HCT116 (cell line): ENCODE measurements around the gene STAMBP. TPM values are rescaled to one million over a fixed set of nuclear protein-coding genes. Genes with fewer than 3 reads are reported as not detected.

Source experiments
- ATAC-seq: fragments of 200-7000 bp; cut with Tn5 transposase; 2 replicates; pipeline ENCODE4 v1.9.1; 2020; ENCODE audit warnings: mild to moderate bottlenecking, moderate library complexity
- BruUV-seq: library from RNA; stranded (reverse); fragments of 400-500 nt; replicated peaks from 2 replicates; lab custom pipeline; 2021; lab: Mats Ljungman, UMichigan
- CTCF ChIA-PET: fragments of 300-600 bp; sonication (Branson Sonifier 250); formaldehyde crosslinking; loops from one replicate; lab custom pipeline; 2021; ENCODE audit warnings: antibody characterized with exemption; lab: Charles Lee
- POLR2A ChIA-PET: fragments of 300-600, 350-600 bp; sonication (Branson Sonifier 250); formaldehyde crosslinking; loops from one replicate; lab custom pipeline; 2021; ENCODE audit warnings: antibody characterized with exemption; lab: Charles Lee
- RAD21 ChIA-PET, 2 experiments: fragments of 300-600 bp; sonication (Branson Sonifier 250); formaldehyde crosslinking; loops; one replicate each; lab custom pipeline; 2023; ENCODE audit warnings: low total read pairs in 2 of 2; ENCODE audit not compliant: uncharacterized antibody in 2 of 2, unreplicated experiment in 2 of 2, low non-redundant PET in 1 of 2; lab: Charles Lee
- DNase-seq: peaks from one replicate; pipeline ENCODE4 v3.0.0-alpha.2; 2010; ENCODE audit warnings: low read depth, low spot score
- H2AFZ ChIP-seq: fragments of 200-600 bp; shearing (Covaris generic), sonication (generic); 2 replicates; pipeline ENCODE4 v1.6.1; 2017; ENCODE audit warnings: low read depth, mixed run types, mixed read lengths, antibody characterized with exemption, low read length; ENCODE audit not compliant: poor library complexity, severe bottlenecking
- H3K27ac ChIP-seq: 2 replicates; pipeline ENCODE4 v1.5.1; 2012; ENCODE audit warnings: low read depth, low read length
- H3K27me3 ChIP-seq: fragments of 200-600 bp; sonication (generic); 2 replicates; pipeline ENCODE4 v1.6.1; 2016; ENCODE audit warnings: mixed run types, low read length, mixed read lengths; ENCODE audit not compliant: insufficient read depth
- H3K36me3 ChIP-seq, 2 experiments: fragments of 200-500 bp in 1 of 2; fragments of 200-600 bp in 1 of 2; sonication (Bioruptor generic) in 1 of 2; sonication (generic) in 1 of 2; 2 replicates each; pipeline versions ENCODE4 v1.5.1 to v1.6.1; 2014 to 2016; ENCODE audit warnings: low read length in 2 of 2, inconsistent platforms in 1 of 2, mixed read lengths in 1 of 2, mixed run types in 1 of 2; ENCODE audit not compliant: insufficient read depth in 2 of 2, control insufficient read depth in 1 of 2
- H3K4me1 ChIP-seq, 2 experiments: fragments of 200-600 bp in 1 of 2; sonication (generic) in 1 of 2; 2 replicates each; pipeline versions ENCODE4 v1.5.1 to v1.6.1; 2012 to 2017; ENCODE audit warnings: low read length in 2 of 2, inconsistent platforms in 1 of 2, mild to moderate bottlenecking in 1 of 2, mixed read lengths in 1 of 2, mixed run types in 1 of 2, moderate library complexity in 1 of 2; ENCODE audit not compliant: insufficient read depth in 2 of 2, control insufficient read depth in 1 of 2
- H3K4me2 ChIP-seq: fragments of 200-600 bp; sonication (generic); 2 replicates; pipeline ENCODE4 v1.6.1; 2017; ENCODE audit warnings: mixed run types, low read length, mixed read lengths
- H3K4me3 ChIP-seq, 2 experiments: fragments of 200-600 bp in 1 of 2; sonication (generic) in 1 of 2; replicated peaks in 1 of 2; 2 replicates each; pipeline ENCODE4 v1.5.1; 2011 to 2016; ENCODE audit warnings: low read length in 2 of 2, control low read depth in 1 of 2, low read depth in 1 of 2, mild to moderate bottlenecking in 1 of 2, mixed read lengths in 1 of 2, mixed run types in 1 of 2
- H3K79me2 ChIP-seq: fragments of 200-600 bp; sonication (generic); 2 replicates; pipeline ENCODE4 v1.6.1; 2017; ENCODE audit warnings: mild to moderate bottlenecking, mixed run types, low read length, moderate library complexity, mixed read lengths; ENCODE audit not compliant: insufficient read depth
- H3K9ac ChIP-seq: fragments of 200-600 bp; sonication (generic); 2 replicates; pipeline ENCODE4 v1.6.1; 2016; ENCODE audit warnings: low read length, mixed read lengths
- H3K9me2 ChIP-seq: fragments of 200-600 bp; sonication (generic), shearing (Covaris generic); 2 replicates; pipeline ENCODE4 v1.6.1; 2017; ENCODE audit warnings: mixed run types, mild to moderate bottlenecking, moderate library complexity; ENCODE audit not compliant: insufficient read depth
- H3K9me3 ChIP-seq, 2 experiments: fragments of 200-500 bp in 1 of 2; fragments of 200-600 bp in 1 of 2; sonication (Bioruptor generic) in 1 of 2; sonication (generic) in 1 of 2; 2 replicates each; pipeline ENCODE4 v1.6.1; 2014 to 2017; ENCODE audit warnings: low read length in 2 of 2, mixed read lengths in 2 of 2, inconsistent platforms in 1 of 2, low read depth in 1 of 2, mild to moderate bottlenecking in 1 of 2, mixed run types in 1 of 2, moderate library complexity in 1 of 2; ENCODE audit not compliant: control insufficient read depth in 1 of 2, insufficient read depth in 1 of 2
- H4K20me1 ChIP-seq: fragments of 200-600 bp; sonication (generic), shearing (Covaris generic); 2 replicates; pipeline ENCODE4 v1.6.1; 2017; ENCODE audit warnings: mixed run types, mild to moderate bottlenecking, moderate library complexity; ENCODE audit not compliant: insufficient read depth
- CBX3 ChIP-seq: IDR thresholded peaks from 2 replicates; pipeline ENCODE4 v1.6.1; 2012; ENCODE audit warnings: low read depth
- CEBPB ChIP-seq: IDR thresholded peaks from 2 replicates; pipeline ENCODE4 v1.6.1; 2012; ENCODE audit warnings: low read depth
- EZH2 ChIP-seq: fragments of 200-600 bp; sonication (generic); IDR thresholded peaks from 2 replicates; pipeline ENCODE4 v1.6.1; 2017; ENCODE audit warnings: antibody characterized with exemption, mixed run types
- EZH2phosphoT487 ChIP-seq: fragments of 200-600 bp; IDR thresholded peaks from 2 replicates; pipeline ENCODE4 v1.6.1; 2018; ENCODE audit warnings: antibody characterized with exemption, borderline replicate concordance
- JUND ChIP-seq: IDR thresholded peaks from 2 replicates; pipeline ENCODE4 v1.6.1; 2012
- SIN3A ChIP-seq: IDR thresholded peaks from 2 replicates; pipeline ENCODE4 v1.6.1; 2012; ENCODE audit warnings: low read depth
- YY1 ChIP-seq: IDR thresholded peaks from 2 replicates; pipeline ENCODE4 v1.6.1; 2011; ENCODE audit warnings: low read length, low read depth, moderate library complexity, mild to moderate bottlenecking; ENCODE audit not compliant: insufficient replicate concordance; ENCODE audit errors: extremely low read depth
- ZBTB33 ChIP-seq: IDR thresholded peaks from 2 replicates; pipeline ENCODE4 v1.6.1; 2011; ENCODE audit warnings: mild to moderate bottlenecking, low read length, moderate library complexity; ENCODE audit not compliant: insufficient replicate concordance; ENCODE audit errors: extremely low read depth
- intact Hi-C: fragments of 100-400 bp; cut with micrococcal nuclease; formaldehyde crosslinking; loops from 2 replicates; pipeline ENCODE4 v1.10.0; 2022
- total RNA-seq: library from RNA; stranded (reverse); gene quantifications from one replicate; pipeline ENCODE4 v1.2.1, GENCODE V29; 2021; ENCODE audit not compliant: unreplicated experiment
- TF ChIP-seq, protein P1 (sequence below), 3 experiments: fragments of 200-600 bp in 1 of 3; sonication (generic) in 1 of 3; IDR thresholded peaks in 2 of 3; conservative IDR thresholded peaks in 1 of 3; 2 replicates each; pipeline ENCODE4 v1.5.1; 2012 to 2017; ENCODE audit warnings: low read depth in 2 of 3, low read length in 2 of 3, antibody characterized with exemption in 1 of 3, borderline replicate concordance in 1 of 3, control low read depth in 1 of 3, mild to moderate bottlenecking in 1 of 3, mixed read lengths in 1 of 3, mixed run types in 1 of 3, moderate library complexity in 1 of 3; ENCODE audit not compliant: insufficient read depth in 1 of 3

The STAMBP gene
- total RNA-seq, 1 experiment from 2014 or later: 45.2 TPM

- BruUV-seq: no TSS peak
Measured at GRCh38 chr2:73818296-73818695, 10.5 kb upstream of the STAMBP start.

More at GRCh38 chr2:73818296-73818695, 10.5 kb upstream of the STAMBP start:
- ChIA-PET POLR2A (no interaction called here), RAD21 (no interaction called here), CTCF (no interaction called here)
- H3K4me3 ChIP-seq: no peak overlapping the region
- H3K4me1 ChIP-seq: no peaks in the 10 kb centered on the region
- intact Hi-C loops: no loop called here
- no peak overlapping the region for H2AFZ ChIP-seq
- ATAC-seq (no peak), DNase-seq (no peak)
- no peaks in the 10 kb centered on the region for H3K79me2 ChIP-seq
- no peak overlapping the region for H3K4me2 ChIP-seq
- H3K9ac ChIP-seq: no peak overlapping the region
- H3K27me3 ChIP-seq: no peaks in the 10 kb centered on the region
- H3K36me3 ChIP-seq: no peaks in the 10 kb centered on the region
- no peak overlapping the region for H3K27ac ChIP-seq
- TF ChIP-seq CEBPB (no peak), ZBTB33 (no peak), EZH2 (no peak), SIN3A (no peak), YY1 (no peak), CBX3 (no peak), EZH2phosphoT487 (no peak), JUND (no peak)
- TF ChIP-seq, protein P1, sequence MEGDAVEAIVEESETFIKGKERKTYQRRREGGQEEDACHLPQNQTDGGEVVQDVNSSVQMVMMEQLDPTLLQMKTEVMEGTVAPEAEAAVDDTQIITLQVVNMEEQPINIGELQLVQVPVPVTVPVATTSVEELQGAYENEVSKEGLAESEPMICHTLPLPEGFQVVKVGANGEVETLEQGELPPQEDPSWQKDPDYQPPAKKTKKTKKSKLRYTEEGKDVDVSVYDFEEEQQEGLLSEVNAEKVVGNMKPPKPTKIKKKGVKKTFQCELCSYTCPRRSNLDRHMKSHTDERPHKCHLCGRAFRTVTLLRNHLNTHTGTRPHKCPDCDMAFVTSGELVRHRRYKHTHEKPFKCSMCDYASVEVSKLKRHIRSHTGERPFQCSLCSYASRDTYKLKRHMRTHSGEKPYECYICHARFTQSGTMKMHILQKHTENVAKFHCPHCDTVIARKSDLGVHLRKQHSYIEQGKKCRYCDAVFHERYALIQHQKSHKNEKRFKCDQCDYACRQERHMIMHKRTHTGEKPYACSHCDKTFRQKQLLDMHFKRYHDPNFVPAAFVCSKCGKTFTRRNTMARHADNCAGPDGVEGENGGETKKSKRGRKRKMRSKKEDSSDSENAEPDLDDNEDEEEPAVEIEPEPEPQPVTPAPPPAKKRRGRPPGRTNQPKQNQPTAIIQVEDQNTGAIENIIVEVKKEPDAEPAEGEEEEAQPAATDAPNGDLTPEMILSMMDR (IDR thresholded peaks at IDR 0.05 in 2 of 3, conservative IDR thresholded peaks at IDR 0.05 in 1 of 3; ENCODE audit: borderline replicate concordance in 1 of 3, insufficient read depth in 1 of 3, low read depth in 2 of 3, low read length in 2 of 3): no peak
- TF ChIP-seq, all 23 proteins: peak for 0
- no peaks in the 10 kb centered on the region for H4K20me1 ChIP-seq
- no peaks in the 10 kb centered on the region for H3K9me3 ChIP-seq
- H3K9me2 ChIP-seq: no peaks in the 10 kb centered on the region
